HG03575 (cell line): ENCODE results near the gene METAP1D.

Experiments used
- ATAC-seq: cut with Tn5 transposase; IDR thresholded peaks from one replicate; pipeline ENCODE4 v1.9.1; 2021; ENCODE audit not compliant: unreplicated experiment, insufficient number of reproducible peaks, low FRiP score; ENCODE audit errors: extremely low read depth

Gene METAP1D

DNA sequence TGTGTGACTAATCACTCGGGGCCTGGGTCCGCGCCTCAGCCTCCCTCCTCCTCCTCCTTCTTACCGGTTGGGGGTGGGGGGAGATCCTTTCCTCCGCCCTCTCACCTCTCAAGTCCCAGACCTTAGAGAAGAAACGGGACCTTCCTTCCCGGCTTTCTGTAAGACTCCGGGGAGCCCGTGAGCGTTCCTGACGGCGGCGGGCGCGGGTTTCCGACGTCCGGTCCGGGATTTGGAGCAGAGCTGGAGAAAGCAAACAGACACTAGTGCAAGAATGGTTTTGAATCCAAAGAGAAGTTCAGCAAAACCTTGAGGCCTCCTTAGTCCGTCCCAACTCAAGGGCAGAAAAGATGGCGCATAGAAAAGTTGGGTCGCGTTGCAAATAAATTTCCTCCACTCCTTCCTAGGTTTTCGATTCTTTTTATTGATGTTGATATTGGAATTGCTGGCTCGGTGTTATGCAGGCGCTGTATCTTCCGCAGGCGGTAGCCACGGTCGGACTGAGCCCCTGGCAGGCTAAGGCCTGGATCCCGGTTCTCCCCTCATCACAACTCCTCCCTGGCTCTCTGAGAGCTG, 87.5 kb downstream of the METAP1D start:
- no peak for ATAC-seq

DNA sequence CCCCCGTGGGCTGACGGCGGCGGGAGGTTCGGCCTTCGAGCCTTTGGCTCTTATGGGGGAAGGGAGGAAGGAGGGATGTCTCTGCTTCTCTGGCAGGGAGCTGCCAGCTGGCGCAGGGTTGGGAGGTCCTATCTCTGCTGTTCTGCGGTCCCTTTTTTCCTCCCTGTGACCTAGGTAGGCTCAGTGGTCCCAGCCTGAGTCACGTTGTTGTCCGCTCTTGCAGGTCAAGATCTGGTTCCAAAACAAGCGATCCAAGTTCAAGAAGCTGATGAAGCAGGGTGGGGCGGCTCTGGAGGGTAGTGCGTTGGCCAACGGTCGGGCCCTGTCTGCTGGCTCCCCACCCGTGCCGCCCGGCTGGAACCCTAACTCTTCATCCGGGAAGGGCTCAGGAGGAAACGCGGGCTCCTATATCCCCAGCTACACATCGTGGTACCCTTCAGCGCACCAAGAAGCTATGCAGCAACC, 88.1 kb downstream of the METAP1D start:
- no peak for ATAC-seq

DNA sequence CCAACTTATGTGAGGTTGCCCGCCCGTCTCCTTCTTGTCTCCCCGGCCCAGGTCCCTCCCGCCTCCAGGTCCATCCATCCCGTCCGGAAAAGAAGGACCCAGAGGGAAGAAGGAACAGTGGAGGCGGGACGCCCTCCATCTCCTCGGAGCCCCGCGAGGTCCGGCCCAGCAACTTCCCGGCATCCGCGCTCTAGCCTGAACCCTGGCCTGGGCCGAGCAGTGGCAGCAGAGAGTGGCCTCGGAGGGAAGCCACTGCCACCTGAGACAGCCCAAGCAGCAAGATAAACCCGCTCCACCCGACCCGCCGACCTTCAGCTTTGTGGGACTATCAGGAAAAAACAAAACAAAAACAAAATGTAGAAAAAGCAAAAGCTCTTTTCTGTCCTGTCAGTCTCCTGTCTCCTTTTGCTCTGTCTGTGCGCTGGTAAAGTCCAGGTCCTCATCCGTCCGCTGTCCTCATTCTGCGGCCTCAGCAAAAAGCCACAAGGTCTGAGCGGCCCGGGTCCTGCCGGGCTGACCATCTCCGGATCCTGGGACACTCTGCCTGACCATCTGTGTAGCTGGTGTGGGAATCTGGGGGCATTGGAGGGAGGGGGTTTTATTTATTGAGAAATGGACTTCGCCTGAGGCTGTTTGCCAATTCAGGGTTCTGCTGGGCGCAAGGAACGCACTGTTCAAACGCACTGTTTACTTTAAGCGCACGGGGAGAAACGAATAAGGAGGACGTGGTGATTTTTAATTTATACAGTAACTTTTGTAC, 88.7 kb downstream of the METAP1D start:
- ATAC-seq: no peak

DNA sequence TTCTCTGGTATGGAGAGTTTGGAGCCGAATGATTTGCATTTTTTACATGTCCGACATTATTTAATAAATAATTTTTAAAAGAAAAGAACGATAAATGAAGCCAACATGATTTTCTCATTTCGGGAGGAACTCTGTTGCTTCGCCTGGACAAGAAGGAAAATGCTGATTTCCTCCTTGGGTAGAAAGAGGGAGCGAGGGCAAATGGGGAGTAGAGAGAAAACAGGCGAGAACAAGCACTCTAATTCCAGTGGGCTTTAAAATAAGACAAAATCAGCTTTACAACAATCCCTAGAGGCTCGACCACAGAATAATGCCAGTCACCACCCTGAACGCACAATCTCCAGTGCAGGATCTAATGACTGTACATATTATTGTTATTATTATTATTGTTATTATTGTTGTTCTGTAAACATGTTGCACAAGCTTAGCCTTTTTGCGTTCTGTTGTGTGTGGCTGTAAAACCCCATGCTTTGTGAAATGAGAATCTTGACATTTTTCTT, 89.3 kb downstream of the METAP1D start:
- no peak for ATAC-seq

DNA sequence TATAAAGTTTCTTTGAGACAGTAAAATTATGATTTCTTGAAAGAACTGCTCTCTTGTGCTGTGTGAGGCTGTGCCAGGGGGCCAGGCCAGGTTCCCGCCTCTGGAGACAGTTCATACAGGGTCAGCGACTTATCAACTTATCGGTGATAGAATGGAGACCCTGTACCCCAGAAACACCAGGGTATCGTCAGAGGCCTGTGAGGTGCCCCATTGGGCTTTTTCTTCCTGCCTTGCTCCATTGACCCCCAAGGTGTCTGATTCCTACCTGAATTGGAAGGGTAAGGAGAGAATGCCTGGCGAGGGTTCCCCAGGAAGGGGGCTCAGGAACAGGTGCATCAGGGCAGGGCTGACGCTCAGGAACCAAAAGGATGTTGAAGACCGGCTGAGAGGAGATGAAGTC, 89.9 kb downstream of the METAP1D start:
- no peak for ATAC-seq

DNA sequence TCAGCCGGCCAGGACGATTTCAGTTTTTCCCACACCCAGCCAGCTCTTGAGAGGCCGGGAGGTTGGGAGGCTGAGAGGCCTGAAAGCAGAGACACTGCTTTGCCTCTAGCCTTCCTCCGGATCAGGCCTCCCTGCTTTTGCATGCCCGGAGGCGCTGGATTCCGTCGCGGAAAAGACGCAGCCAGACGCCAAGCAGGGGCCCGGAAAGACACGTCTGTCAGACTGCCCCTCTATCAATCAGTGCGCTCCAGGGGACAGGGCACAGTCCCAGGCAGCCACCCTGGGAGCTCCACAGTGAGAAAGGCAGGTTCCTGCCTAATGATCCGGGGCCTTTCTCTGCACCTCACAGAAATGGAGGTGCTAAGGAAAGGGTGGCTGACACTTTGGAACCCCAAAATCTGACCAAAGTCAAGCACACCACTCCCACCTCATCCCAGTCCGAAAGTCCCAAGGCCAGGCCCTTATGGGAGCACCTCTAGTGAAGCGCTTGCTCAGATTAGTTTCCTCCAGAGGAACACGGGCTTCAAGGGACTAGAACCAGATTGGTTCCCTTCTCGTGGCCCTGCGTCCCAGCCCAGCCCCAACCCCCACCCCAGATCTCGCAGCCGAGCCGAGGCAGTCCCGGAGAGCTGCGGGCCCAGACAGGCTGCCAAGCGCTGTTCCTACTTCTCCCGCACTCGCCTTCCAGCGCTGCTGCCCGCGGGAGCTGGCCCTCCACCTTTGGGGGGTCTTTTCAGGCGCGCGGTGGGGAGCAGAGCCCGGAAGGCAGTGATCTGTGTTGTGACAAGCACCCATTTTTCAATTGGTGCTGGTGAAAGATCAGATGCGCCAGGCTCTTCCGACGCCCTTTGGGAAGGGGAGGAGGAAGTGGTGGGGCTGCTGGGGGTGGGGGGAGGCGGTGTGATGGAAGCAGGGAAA, 90.5 kb downstream of the METAP1D start:
- no peak for ATAC-seq

DNA sequence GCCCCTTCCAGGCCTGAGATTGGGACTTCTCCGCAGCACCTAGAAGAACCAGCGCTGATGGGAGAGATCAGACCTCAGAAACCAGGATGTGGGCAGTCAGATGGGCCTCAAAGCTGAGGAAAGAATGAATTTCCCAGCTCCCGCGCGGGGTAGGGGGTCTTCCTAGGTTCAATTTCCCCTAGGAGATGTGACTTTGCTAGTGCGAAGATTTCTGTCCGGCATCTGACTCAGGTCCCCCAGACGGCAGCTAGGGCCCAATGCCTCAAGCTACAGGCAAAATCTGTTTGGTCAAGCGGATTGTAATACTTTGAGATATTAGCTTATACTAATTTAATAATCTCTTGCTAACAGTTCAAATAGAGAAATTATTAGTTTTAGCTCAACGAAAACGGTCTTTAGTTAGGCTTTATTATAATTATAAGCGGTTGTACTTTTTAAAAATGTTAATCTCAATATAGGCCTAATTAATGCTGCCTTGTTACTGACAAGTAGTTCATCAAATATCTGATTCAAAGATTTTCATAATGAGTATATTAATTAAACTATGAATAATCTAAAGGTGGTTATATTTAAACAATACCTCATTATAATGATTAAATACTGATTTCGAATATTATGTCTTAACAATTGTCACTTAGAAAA, 91.4 kb downstream of the METAP1D start:
- no peak for ATAC-seq

DNA sequence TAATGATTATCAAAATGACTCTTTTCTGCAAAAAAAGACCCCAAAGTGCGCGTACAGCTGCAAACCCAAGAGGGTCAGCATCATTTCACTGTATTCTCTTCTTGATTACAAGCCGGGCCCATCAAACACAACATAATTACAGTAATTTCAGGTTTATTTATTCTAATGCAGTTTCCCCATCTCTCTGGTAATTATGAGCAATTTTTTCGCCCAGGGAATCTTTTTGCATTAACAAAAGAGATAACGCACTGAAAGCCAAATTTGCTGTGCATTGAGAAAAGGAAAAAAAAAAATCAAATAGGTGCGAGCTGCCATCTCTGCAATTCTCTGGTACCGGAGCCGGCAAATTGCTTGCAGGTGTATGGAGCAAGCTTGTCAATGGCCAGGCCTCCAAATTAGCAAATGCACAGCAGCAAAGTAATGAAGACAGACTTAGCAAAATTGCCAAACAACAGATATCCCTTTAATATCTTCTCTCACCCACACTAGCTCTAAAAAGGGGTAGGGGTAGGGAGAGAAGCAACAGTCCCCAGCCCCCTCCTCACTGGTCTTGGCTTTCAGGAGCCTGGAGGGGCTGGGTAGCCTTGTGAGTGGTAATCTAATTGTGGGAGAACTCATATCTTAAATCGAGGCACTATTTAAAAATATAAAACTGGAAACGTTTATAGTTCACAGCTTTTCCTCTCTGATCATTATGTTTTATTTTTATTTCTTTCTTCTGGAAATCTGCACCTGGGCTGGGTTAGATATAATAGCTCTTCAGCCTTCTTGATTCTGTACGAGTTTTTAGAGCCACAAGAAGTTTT, 92.2 kb downstream of the METAP1D start:
- no peak for ATAC-seq

DNA sequence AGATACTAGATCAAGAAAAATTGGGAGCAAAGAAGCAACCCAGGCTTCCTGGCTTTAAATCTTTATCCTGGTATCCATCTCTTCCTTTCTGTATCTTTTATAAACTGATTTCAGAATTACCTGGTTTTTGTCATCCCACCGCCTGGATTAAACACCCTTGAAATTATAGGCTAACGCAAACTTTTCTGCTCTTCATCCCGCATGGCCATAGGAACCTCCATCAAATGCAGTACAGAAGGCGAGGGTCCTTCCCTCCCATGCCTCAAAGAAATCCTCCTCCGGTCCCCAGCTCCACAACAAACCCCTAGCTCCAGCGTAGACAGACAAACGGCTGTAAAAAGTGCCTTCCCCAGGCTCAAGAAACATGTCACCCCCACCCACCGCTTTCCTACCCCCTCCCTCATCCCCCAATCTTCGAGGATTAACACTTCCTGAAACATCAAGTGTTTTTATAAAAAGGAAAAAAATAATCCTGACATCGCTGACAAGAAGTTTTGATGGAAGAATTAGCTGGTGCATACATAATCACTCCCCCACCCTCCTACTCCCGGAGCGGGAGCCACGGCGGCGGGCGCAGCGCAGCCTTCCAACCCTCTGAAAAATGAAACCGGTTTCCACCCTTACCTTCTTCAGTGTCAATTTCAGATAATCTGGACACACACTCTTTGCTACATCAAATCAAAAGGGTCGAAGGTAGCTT, 93.1 kb downstream of the METAP1D start:
- no peak for ATAC-seq

DNA sequence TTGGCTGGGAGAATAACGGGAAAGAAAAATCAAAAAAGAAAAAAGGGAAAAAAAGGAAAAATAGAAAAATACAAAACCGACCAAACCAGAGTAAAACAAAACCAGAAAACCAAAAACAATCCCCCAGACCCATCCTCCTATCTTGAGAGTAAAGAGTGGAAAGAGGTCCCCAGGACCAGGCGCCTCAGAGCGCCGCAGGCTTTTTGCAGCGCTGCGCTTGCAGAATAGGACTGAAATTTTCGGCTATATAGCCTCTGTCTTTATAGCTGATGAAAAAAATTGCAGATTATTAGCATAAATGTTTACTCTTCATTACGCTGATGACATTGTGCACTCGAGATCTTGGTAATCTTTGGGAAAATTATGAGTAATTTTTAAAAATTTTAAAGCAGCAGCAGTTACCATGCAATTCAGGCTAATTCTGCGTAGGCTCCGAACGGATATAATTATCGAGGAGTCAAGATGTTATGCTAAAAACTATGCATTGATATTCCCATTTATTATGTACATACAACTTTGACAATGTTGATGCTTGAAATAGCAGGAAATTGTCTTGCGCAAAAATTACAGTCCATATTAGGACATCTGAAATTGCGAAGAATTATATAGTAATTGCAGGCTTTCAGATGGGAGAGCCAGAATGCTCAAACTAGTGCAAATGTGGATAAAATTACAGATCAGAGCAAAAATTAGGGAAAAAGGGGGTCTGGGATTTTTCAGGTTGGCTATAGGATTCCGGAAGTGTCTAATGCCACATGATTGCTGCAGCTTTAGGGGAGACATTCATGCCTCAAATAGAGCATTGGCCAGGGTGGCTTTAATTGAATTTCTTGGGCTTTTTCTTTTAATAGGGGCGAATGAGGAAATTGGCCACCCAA, 93.9 kb downstream of the METAP1D start:
- no peak for ATAC-seq

DNA sequence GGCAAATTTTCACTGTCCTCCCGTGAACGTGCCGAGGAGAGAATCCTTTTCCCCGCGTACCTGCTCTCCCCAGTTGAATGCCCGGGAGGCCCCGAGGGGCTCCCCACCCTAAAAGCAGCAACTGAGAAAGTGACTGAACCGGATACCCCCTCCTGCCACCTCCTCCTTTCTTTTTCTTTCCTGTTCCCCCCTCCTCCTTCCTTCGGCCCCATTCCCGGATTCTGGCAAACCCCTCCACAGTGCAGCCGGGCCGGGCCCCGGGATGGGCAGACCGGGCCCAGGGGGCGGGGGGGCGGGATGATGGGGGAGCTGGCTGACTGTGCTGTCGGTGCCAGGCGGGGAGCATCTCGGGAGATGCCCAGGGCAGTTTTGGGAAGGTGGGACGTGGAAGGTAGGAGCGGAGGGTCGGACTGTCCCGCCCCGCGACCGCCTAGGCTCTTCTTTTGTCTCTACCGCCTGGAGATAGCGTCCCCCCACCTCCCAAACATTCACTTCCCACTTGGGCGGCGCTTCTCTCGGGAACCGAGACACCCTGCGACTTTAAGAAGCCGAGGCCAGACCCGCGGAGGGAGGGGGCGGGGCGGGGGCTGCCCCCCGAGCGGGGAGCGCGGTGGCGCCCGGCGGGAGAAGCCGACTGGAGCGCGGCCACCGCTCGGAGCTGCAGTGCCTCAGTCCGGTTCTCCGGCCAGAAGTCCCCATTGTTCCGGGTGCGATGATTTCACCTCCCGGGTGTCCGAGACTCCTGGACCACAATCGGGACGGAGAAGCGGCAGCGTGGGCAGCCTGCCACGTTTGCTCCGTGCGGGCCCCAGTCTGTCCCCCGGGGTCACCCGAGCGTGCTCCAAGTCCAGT, 94.8 kb downstream of the METAP1D start:
- no peak for ATAC-seq

DNA sequence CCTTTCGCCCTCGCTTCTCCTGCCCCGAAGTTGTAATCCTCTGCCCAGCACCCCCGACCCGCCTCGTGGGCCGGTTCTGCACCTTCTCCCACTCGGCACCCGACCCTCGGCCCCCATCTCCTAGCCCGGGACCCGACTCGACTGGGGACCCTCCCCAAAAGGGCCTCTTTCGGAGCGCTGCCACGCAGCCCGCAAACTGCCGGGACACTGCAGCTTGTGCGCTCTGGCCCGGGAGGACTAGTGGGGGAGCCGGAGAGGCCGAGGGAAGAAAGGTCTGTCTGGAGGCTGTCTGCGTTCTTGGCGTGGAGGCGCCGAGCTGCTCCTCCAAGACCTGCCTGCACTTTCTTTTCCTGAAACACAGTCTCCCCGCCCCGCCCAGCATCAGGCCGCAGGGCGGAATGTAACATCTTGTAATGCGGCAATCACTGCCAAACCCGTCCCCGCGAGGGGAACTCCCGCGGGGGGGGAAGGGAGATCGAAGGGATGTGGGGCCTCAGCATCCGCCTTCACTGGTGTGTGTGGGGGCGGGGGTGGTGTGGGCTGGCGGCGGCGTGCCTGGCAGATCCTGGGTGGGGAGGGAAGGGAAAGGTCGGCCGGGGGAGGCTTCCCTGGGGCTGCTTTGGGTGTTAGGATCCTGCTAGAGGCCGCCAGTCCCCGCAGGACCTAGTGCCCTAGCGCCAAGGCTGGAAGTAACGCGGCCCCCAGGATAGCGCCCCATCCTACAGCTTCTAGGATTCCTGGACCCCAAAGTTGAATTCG, 95.6 kb downstream of the METAP1D start:
- ATAC-seq: no peak

DNA sequence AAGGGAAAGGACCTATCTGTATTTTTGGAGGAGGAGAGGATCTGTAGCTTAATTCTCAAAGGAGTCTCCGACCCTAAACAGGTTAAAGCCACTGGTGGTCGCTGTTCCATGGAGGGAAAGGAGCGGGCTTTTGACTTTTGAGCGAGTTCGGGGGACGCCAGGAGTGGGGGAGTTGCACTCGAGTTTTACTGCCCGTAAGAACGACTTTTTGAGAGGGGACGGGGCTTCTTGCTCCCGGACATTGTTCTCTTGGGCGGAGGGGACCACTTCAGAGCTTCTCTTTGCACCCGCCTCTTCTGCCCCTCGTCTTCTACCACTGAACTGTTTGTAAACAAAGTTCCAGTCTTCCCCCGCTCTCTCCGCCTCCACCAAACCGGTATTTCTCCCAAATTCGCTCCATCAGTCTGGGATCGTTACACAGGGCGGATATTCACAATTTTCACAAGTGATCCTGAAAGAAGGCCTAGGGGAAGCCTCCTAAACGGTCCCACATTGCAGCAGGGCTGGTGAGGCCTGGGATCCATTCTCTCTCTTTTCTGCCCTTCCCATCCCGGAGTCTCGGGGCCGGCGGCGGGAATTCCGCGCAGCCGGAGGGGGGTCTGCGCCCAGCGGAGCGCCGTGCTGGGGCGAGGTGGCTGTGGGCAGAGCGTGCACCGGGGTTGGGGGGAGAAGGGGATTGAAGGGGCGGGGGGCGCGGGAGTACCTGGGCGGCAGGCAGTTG, 96.3 kb downstream of the METAP1D start:
- ATAC-seq: no peak

DNA sequence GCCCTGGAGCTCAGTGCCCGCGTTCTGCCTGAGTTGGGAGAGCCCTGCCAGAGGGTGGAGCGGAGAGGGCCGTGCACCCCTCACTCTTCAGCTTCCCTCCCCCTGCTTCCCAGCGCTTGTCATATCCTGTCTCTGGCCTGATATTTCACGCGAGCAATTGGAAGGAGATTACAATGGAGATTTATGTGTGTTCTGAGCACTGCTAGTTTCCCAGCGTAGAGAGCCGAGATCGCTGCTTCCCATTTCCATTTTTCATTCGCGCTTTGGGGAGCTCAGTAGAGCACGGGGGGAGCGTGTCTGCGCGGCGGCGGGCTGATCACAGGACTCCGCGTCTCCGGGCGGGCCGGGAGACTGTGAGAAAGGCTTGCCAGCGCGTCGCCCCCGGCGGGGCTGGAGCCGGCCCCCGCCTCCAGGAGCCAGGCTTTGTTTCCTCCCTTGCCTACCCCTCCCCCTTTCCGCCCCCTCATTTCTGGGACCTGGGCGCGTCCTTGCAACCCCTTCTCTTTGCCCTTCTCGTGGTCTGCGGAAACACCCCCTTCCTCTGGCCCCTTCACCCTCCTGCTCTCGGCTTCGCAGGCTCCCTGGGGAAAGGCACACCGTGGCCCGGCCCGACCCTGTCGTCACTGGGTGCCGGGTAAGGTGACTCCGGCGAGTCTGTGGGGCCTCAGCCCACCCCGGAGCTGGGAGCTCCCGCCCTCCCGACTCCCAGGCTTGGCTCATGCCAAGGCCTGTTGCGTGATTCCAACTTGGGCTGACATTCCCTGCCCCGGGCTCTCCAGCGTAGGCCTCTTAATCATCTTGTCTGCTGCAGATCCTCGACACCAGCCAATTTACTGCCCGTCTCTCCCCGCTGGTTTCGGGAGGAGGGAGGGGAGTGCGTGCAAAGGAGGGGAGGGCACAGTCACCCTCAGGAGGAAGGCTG, 97.1 kb downstream of the METAP1D start:
- no peak for ATAC-seq
